Breast epithelium (tissue), 4 donors: ENCODE measurements around the gene TMEM171. TPM values are rescaled to one million over a fixed set of nuclear protein-coding genes. Genes with fewer than 3 reads are reported as not detected.

Source experiments
- DNase-seq, 2 donors: peaks; one replicate each; pipeline ENCODE4 v3.0.0-alpha.2; 2019; ENCODE audit warnings: low spot score in 2 of 2
- H3K27ac ChIP-seq, 2 donors: fragments of 200-600 bp; sonication (generic) in 1 of 2; one replicate each; pipeline ENCODE4 v1.5.1; 2016 to 2019; ENCODE audit warnings: mild to moderate bottlenecking in 1 of 2
- H3K27me3 ChIP-seq, 2 donors: fragments of 200-600 bp; sonication (generic) in 1 of 2; one replicate each; pipeline versions ENCODE4 v1.5.1 to v1.6.0; 2017 to 2019; ENCODE audit warnings: control low read depth in 1 of 2, mild to moderate bottlenecking in 1 of 2
- H3K36me3 ChIP-seq: fragments of 200-600 bp; one replicate; pipeline ENCODE4 v1.5.1; 2019
- H3K4me1 ChIP-seq, 2 donors: fragments of 200-600 bp; sonication (generic); one replicate each; pipeline ENCODE4 v1.5.1; 2016 to 2019; ENCODE audit warnings: control low read depth in 1 of 2
- H3K4me3 ChIP-seq, 3 donors: fragments of 200-600 bp; sonication (generic); 1 replicate in 2 of 3; 2 replicates in 1 of 3; pipeline ENCODE4 v1.5.1; 2016 to 2019; ENCODE audit warnings: mild to moderate bottlenecking in 3 of 3, moderate library complexity in 2 of 3
- H3K9me3 ChIP-seq, 2 donors: fragments of 200-600 bp; sonication (generic) in 1 of 2; one replicate each; pipeline ENCODE4 v1.5.1; 2016 to 2019; ENCODE audit warnings: control low read depth in 1 of 2
- POLR2A ChIP-seq: fragments of 450-650 bp; IDR thresholded peaks from one replicate; pipeline ENCODE4 v1.6.1; 2016; ENCODE audit warnings: antibody characterized with exemption, mild to moderate bottlenecking, moderate library complexity
- POLR2AphosphoS5 ChIP-seq, 3 donors: sonication (generic); formaldehyde crosslinking; IDR thresholded peaks; one replicate each; pipeline ENCODE4 v1.6.1; 2017; ENCODE audit warnings: antibody characterized with exemption in 3 of 3
- intact Hi-C: fragments of 100-400 bp; cut with DNase I; formaldehyde crosslinking; loops from one replicate; pipeline ENCODE4 v1.15.1; 2023; ENCODE audit warnings: low total_unique reads
- total RNA-seq, 3 donors: library from RNA; depleted of rRNA; stranded (reverse); fragments of >200 nt; gene quantifications; one replicate each; pipeline ENCODE4 v1.1.0, GENCODE V29; 2016
- TF ChIP-seq, protein P1 (sequence below), 3 donors: fragments of 450-650 bp; IDR thresholded peaks; one replicate each; pipeline ENCODE4 v1.5.1; 2016 to 2017; ENCODE audit warnings: antibody characterized with exemption in 3 of 3, mild to moderate bottlenecking in 3 of 3, moderate library complexity in 3 of 3

The TMEM171 gene, protein sequence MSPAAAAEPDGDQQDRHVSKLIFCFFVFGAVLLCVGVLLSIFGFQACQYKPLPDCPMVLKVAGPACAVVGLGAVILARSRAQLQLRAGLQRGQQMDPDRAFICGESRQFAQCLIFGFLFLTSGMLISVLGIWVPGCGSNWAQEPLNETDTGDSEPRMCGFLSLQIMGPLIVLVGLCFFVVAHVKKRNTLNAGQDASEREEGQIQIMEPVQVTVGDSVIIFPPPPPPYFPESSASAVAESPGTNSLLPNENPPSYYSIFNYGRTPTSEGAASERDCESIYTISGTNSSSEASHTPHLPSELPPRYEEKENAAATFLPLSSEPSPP
- under 1 TPM in 1 of 3 donors, not detected in 2; 0.64 TPM for total RNA-seq

DNA sequence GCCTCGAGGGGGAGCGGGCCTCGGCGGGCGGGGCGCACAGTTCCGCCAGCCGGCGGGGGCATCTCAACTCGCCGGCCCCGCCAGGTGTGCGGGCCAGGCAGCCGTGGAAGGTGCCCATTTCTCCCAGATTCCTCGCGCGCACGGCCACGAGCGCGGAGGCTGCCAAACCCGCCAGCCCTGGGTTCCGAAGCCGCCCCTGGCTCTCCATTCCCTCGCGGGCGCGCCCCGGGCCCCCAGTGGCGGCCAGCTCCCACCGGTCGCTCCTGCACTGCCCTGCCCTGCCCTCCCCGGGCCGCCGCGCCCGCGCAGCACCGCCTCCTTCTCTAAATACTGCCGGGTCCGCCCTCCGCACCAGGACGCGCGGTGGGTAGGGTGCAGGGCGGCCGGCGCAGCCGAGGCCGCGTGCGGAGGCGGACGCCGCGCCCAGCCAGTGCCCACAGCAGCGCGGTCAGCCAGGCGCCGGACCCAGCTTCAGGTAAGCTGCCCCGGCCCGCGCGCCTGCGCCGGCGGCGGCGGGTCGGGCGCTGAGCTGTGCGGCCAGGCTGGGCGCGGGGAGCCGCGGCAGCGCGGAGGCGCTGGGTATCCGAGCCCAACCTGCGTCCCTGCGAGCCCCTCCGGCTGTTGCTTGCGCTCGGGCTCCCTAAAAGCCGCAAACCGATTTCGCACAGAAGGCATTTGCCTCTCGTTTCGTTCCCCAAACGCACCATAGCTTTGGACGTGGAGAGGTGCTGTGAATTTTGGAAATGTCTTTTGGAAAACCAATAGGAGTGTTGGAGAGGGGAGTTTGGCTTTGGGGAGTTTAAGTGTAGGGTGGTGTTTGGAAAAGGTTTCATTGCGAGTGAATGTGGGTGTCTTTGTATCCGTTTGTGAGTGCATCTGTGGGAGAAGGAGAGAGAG is at the start of gene TMEM171:
Gene TMEM171 (plus strand): TSS at position 354 of the 897 bp plus-strand sequence. CDS start 2,799 bp downstream, outside the sequence.
- Histone ChIP-seq H3K4me1 (no peaks in the 10 kb centered on the region), H3K36me3 (no peaks in the 10 kb centered on the region), H3K27me3 (peaks cover 0 to 3% of the 10 kb centered on the region in 2 donors), H3K4me3 (peak within 1 kb of the TSS; percentile 45 to 69 (median 51)), H3K27ac (no peak within 1 kb of the TSS), H3K9me3 (no peaks in the 10 kb centered on the region)
- intact Hi-C loops: no loop called here
- TF ChIP-seq POLR2A: no peak
- TF ChIP-seq, protein P1, sequence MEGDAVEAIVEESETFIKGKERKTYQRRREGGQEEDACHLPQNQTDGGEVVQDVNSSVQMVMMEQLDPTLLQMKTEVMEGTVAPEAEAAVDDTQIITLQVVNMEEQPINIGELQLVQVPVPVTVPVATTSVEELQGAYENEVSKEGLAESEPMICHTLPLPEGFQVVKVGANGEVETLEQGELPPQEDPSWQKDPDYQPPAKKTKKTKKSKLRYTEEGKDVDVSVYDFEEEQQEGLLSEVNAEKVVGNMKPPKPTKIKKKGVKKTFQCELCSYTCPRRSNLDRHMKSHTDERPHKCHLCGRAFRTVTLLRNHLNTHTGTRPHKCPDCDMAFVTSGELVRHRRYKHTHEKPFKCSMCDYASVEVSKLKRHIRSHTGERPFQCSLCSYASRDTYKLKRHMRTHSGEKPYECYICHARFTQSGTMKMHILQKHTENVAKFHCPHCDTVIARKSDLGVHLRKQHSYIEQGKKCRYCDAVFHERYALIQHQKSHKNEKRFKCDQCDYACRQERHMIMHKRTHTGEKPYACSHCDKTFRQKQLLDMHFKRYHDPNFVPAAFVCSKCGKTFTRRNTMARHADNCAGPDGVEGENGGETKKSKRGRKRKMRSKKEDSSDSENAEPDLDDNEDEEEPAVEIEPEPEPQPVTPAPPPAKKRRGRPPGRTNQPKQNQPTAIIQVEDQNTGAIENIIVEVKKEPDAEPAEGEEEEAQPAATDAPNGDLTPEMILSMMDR (IDR thresholded peaks at IDR 0.05): no peak
- TF ChIP-seq POLR2AphosphoS5 (IDR thresholded peaks at IDR 0.05): no peak
- DNase-seq: no peak

DNA sequence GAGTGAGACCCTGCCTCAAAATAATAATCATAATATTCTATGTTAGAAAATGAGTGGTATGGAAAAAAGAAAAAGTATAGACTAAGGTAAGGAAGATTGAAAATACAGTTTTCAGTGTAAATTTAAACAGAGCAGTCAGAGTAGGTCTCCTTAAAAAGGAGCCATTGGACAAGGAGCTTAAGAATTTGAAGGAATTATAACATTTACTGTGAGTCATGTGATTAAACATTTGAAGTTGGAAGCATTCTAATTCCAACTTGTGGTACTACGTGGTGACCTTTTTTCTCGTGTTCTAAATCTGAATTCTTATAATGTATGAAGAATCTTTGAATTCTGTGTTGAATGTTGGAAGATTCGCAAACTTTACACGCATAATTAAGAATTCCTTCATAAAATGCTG is 39.3 kb upstream of the TMEM171 start:
- Histone ChIP-seq H3K4me3 (no peak overlapping the region), H3K27me3 (no peaks in the 10 kb centered on the region), H3K36me3 (peaks cover 6% of the 10 kb centered on the region), H3K27ac (no peak overlapping the region), H3K9me3 (no peaks in the 10 kb centered on the region), H3K4me1 (no peaks in the 10 kb centered on the region)
- intact Hi-C loops: no loop called here
- DNase-seq: no peak
- TF ChIP-seq, protein P1 (IDR thresholded peaks at IDR 0.05): no peak
- TF ChIP-seq POLR2A (no peak), POLR2AphosphoS5 (IDR thresholded peaks at IDR 0.05) (no peak)

DNA sequence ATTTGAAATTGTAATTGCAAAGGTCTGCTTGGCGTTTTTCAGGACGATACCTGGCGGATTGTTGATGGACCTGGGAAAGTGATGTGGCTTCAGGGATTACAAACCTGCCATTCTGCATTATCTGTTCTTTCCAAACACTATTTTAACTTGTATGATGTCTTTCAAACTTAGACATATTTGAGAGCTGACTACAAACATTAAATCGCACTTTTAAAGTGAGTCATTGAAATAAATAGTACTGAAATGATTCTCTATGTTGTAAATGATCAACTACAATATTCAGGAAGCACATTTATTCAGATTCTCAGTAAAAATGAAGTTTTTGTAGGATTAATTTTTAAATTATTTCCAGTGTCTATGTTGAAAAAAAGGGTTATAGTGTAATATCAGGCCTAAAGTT is 32.3 kb upstream of the TMEM171 start:
- no peak overlapping the region for H3K27ac ChIP-seq
- no peak overlapping the region for H3K4me3 ChIP-seq
- no peaks in the 10 kb centered on the region for H3K9me3 ChIP-seq
- intact Hi-C loops: no loop called here
- TF ChIP-seq POLR2A: no peak
- TF ChIP-seq, protein P1 (IDR thresholded peaks at IDR 0.05): no peak
- TF ChIP-seq POLR2AphosphoS5 (IDR thresholded peaks at IDR 0.05): no peak
- H3K36me3 ChIP-seq: no peaks in the 10 kb centered on the region
- H3K4me1 ChIP-seq: no peaks in the 10 kb centered on the region
- no peaks in the 10 kb centered on the region for H3K27me3 ChIP-seq
- DNase-seq: no peak

DNA sequence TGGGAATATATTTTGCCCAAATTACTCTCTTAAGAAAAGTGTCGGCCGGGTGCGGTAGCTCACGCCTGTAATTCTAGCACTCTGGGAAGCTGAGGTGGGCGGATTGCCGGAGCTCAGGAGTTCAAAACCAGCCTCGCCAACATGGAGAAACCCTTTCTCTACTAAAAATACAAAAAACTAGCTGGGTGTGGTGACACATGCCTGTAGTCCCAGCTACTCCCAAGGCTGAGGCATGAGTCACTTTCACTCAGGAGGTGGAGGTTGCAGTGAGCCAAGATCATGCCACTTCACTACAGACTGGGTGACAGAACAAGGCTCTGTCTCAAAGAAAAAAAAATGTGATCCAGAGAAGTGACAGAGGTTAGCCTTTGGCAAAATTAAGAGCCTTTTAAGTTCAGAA is 26.4 kb upstream of the TMEM171 start:
- H3K27ac ChIP-seq: no peak overlapping the region
- H3K4me1 ChIP-seq: no peaks in the 10 kb centered on the region
- DNase-seq: no peak
- no peak for TF ChIP-seq POLR2A
- TF ChIP-seq, protein P1 (IDR thresholded peaks at IDR 0.05): no peak
- peaks cover 0 to 12% of the 10 kb centered on the region in 2 donors for H3K9me3 ChIP-seq
- no peaks in the 10 kb centered on the region for H3K27me3 ChIP-seq
- intact Hi-C loops: no loop called here
- H3K36me3 ChIP-seq: no peaks in the 10 kb centered on the region
- no peak overlapping the region for H3K4me3 ChIP-seq

DNA sequence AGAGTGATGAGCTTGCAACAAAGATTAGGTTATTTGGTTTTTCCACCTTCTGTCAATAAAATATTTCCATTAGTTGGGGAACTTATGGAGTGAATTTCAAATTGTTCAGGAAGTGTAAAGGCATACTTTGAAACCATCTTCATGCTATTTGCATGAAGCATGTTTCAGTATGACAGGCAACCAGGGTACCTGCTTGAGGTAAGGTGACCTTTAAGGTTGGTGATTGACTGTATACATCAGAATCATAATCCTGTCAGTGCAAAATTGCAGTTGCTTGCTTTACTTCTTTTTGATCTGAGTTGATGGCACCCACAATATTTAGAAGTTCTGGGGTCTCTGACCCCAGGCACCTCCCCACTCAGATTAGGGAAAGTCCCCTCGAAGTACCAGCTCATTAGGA is 26.0 kb upstream of the TMEM171 start:
- peaks cover 0 to 12% of the 10 kb centered on the region in 2 donors for H3K9me3 ChIP-seq
- H3K36me3 ChIP-seq: no peaks in the 10 kb centered on the region
- DNase-seq: no peak
- H3K27me3 ChIP-seq: no peaks in the 10 kb centered on the region
- no peak overlapping the region for H3K27ac ChIP-seq
- intact Hi-C loops: no loop called here
- no peak overlapping the region for H3K4me3 ChIP-seq
- TF ChIP-seq POLR2A (no peak), POLR2AphosphoS5 (IDR thresholded peaks at IDR 0.05) (no peak)
- TF ChIP-seq, protein P1 (IDR thresholded peaks at IDR 0.05): no peak
- H3K4me1 ChIP-seq: no peaks in the 10 kb centered on the region
